HepG2 (cell line): Measurements from ENCODE around the gene GATA3. TPM values are rescaled to one million over a fixed set of nuclear protein-coding genes. Genes with fewer than 3 reads are reported as not detected.

Source experiments
- ATAC-seq: fragments of 200-7000 bp; cut with Tn5 transposase; 3 replicates; pipeline ENCODE4 v1.9.1; 2020; ENCODE audit warnings: mild to moderate bottlenecking, moderate library complexity
- BruUV-seq: library from RNA; stranded (reverse); fragments of 400-500 nt; replicated peaks from 2 replicates; lab custom pipeline; 2021; lab: Mats Ljungman, UMichigan
- CTCF ChIA-PET: fragments of 300-600 bp; formaldehyde crosslinking; extraction: SDS; loops from one replicate; lab custom pipeline; 2021; ENCODE audit warnings: low total read pairs, inconsistent platforms, low intra/inter-chr PET ratio; lab: Yijun Ruan, JAX
- POLR2A ChIA-PET: fragments of 350-600 bp; sonication (Branson Sonifier 250); formaldehyde crosslinking; loops from one replicate; lab custom pipeline; 2020; ENCODE audit warnings: antibody characterized with exemption, inconsistent platforms; lab: Yijun Ruan, JAX
- DNase-seq: peaks from one replicate; pipeline ENCODE4 v3.0.0-alpha.2; 2015; ENCODE audit warnings: low spot score
- FAIRE-seq: peaks from 3 replicates; lab custom pipeline; 2011; peaks lifted over from hg19 to GRCh38; lab: Jason Lieb, UNC
- H2AFZ ChIP-seq: one replicate; pipeline ENCODE4 v1.6.1; 2011; ENCODE audit warnings: low read length, inconsistent platforms
- H3K27ac ChIP-seq: fragments of 300-600 bp; 3 replicates; pipeline ENCODE4 v1.8.0; 2011; ENCODE audit warnings: mixed run types, mild to moderate bottlenecking, mixed read lengths, low read length, inconsistent platforms; ENCODE audit not compliant: insufficient read depth; ENCODE audit errors: extremely low read length
- H3K27me3 ChIP-seq, 2 experiments: fragments of 200-600 bp in 1 of 2; 2 replicates in 1 of 2; 3 replicates in 1 of 2; pipeline versions ENCODE4 v1.6.0 to v1.8.0; 2011; ENCODE audit warnings: low read length in 2 of 2, mild to moderate bottlenecking in 2 of 2, moderate library complexity in 2 of 2, inconsistent platforms in 1 of 2; ENCODE audit not compliant: insufficient read depth in 2 of 2, control insufficient read depth in 1 of 2
- H3K36me3 ChIP-seq, 2 experiments: fragments of 200-600 bp in 1 of 2; replicated peaks in 1 of 2; 2 replicates in 1 of 2; 3 replicates in 1 of 2; pipeline versions ENCODE4 v1.5.1 to v1.8.0; 2011; ENCODE audit warnings: low read length in 2 of 2, inconsistent platforms in 1 of 2; ENCODE audit not compliant: insufficient read depth in 2 of 2, control insufficient read depth in 1 of 2
- H3K4me1 ChIP-seq: 2 replicates; pipeline ENCODE4 v1.5.1; 2012; ENCODE audit warnings: low read length, inconsistent platforms; ENCODE audit not compliant: insufficient read depth
- H3K4me2 ChIP-seq: 2 replicates; pipeline ENCODE4 v1.6.0; 2011; ENCODE audit warnings: low read depth, low read length, inconsistent platforms
- H3K4me3 ChIP-seq, 3 experiments: fragments of 200-600 bp in 1 of 3; sonication (generic), shearing (Covaris generic) in 1 of 3; replicated peaks in 1 of 3; 2 replicates each; pipeline ENCODE4 v1.5.1; 2011 to 2016; ENCODE audit warnings: low read length in 3 of 3, inconsistent platforms in 2 of 3, low read depth in 2 of 3, mild to moderate bottlenecking in 2 of 3, control low read depth in 1 of 3, mixed read lengths in 1 of 3; ENCODE audit not compliant: insufficient read depth in 1 of 3
- H3K79me2 ChIP-seq: one replicate; pipeline ENCODE4 v1.6.1; 2011; ENCODE audit warnings: low read length, inconsistent platforms; ENCODE audit not compliant: insufficient read depth
- H3K9ac ChIP-seq: 2 replicates; pipeline ENCODE4 v1.6.0; 2011; ENCODE audit warnings: mild to moderate bottlenecking, low read depth, low read length, inconsistent platforms; ENCODE audit not compliant: insufficient read depth
- H3K9me3 ChIP-seq: 2 replicates; pipeline ENCODE4 v1.5.1; 2012; ENCODE audit warnings: mild to moderate bottlenecking, low read length
- H4K20me1 ChIP-seq: 2 replicates; pipeline ENCODE4 v1.6.0; 2011; ENCODE audit warnings: inconsistent platforms, mild to moderate bottlenecking, low read length, moderate library complexity; ENCODE audit not compliant: insufficient read depth
- BCL3 ChIP-seq: sonication (generic); formaldehyde crosslinking; IDR thresholded peaks from 2 replicates; pipeline ENCODE4 v1.5.1; 2020; ENCODE audit warnings: mild to moderate bottlenecking, missing genetic modification reagents, moderate library complexity
- CBX5 ChIP-seq: sonication (generic); formaldehyde crosslinking; IDR thresholded peaks from 2 replicates; pipeline ENCODE4 v1.4.0; 2020; ENCODE audit warnings: missing genetic modification reagents, borderline replicate concordance
- RBAK ChIP-seq: sonication (generic); formaldehyde crosslinking; IDR thresholded peaks from 2 replicates; pipeline ENCODE4 v1.5.1; 2020; ENCODE audit warnings: mild to moderate bottlenecking, missing genetic modification reagents
- SMAD9 ChIP-seq: sonication (generic); formaldehyde crosslinking; IDR thresholded peaks from 2 replicates; pipeline ENCODE4 v1.5.1; 2020; ENCODE audit warnings: mild to moderate bottlenecking, missing genetic modification reagents
- YEATS2 ChIP-seq: sonication (generic); formaldehyde crosslinking; IDR thresholded peaks from 2 replicates; pipeline ENCODE4 v1.4.0; 2020; ENCODE audit warnings: missing genetic modification reagents, borderline replicate concordance
- ZNF383 ChIP-seq: sonication (generic); formaldehyde crosslinking; IDR thresholded peaks from 2 replicates; pipeline ENCODE4 v1.4.0; 2020; ENCODE audit warnings: missing genetic modification reagents, mild to moderate bottlenecking, borderline replicate concordance
- ZNF552 ChIP-seq: sonication (generic); formaldehyde crosslinking; IDR thresholded peaks from 2 replicates; pipeline ENCODE4 v1.9.0; 2022; ENCODE audit warnings: missing genetic modification reagents, mild to moderate bottlenecking, borderline replicate concordance
- ZNF841 ChIP-seq: sonication (generic); formaldehyde crosslinking; IDR thresholded peaks from 2 replicates; pipeline ENCODE4 v1.8.1; 2023; ENCODE audit warnings: missing genetic modification reagents, borderline replicate concordance
- WGBS: methylation state at CpG from one replicate; pipeline ENCODE4 v1.1.6; 2017; ENCODE audit warnings: low lambda C conversion rate; 5-methylcytosine and 5-hydroxymethylcytosine counted together
- in situ Hi-C: cut with HindIII; loops from 2 replicates; pipeline ENCODE4 v1.10.0; 2017; ENCODE audit warnings: low pct_unique_long_range_greater_than_20kb; ENCODE audit not compliant: extremely low pct_ligation_motif_present
- intact Hi-C: fragments of 100-400 bp; cut with micrococcal nuclease; formaldehyde crosslinking; loops from one replicate; pipeline ENCODE4 v1.10.0; 2022; ENCODE audit not compliant: unreplicated experiment
- polyA plus RNA-seq, 8 experiments: library from polyadenylated mRNA; depleted of rRNA in 3 of 8; stranded (reverse) in 7 of 8; unstranded in 1 of 8; fragments of >200 nt; fragmentation: Illumina TruSeq in 4 of 8; extraction: Trizol in 4 of 8; gene quantifications; 2 replicates each; pipeline versions ENCODE4 v1.2.1 to v1.2.3, GENCODE V29; 2011 to 2016; ENCODE audit warnings: low read depth in 4 of 8, missing spikeins in 1 of 8, mixed read lengths in 1 of 8; ENCODE audit not compliant: insufficient read depth in 1 of 8
- total RNA-seq, 5 experiments: library from RNA; depleted of rRNA; stranded (reverse); fragments of >200 nt; fragmentation: Illumina TruSeq; extraction: Trizol; gene quantifications; 2 replicates each; pipeline ENCODE4 v1.2.3, GENCODE V29; 2016; ENCODE audit warnings: low read depth in 1 of 5

Gene GATA3
- total and polyA plus RNA-seq, 2 of the 13 experiments (the other 11 are each of a cell fraction or from before 2014, with no cell fraction given), result not detected

GRCh38 chr10:8121201-8121890 lies 66.9 kb downstream of the GATA3 start (continued):
- TF ChIP-seq ZNF383 (CRISPR knock-in tag) (no peak), ZNF841 (CRISPR knock-in tag) (no peak), BCL3 (CRISPR knock-in tag) (no peak)

DNA sequence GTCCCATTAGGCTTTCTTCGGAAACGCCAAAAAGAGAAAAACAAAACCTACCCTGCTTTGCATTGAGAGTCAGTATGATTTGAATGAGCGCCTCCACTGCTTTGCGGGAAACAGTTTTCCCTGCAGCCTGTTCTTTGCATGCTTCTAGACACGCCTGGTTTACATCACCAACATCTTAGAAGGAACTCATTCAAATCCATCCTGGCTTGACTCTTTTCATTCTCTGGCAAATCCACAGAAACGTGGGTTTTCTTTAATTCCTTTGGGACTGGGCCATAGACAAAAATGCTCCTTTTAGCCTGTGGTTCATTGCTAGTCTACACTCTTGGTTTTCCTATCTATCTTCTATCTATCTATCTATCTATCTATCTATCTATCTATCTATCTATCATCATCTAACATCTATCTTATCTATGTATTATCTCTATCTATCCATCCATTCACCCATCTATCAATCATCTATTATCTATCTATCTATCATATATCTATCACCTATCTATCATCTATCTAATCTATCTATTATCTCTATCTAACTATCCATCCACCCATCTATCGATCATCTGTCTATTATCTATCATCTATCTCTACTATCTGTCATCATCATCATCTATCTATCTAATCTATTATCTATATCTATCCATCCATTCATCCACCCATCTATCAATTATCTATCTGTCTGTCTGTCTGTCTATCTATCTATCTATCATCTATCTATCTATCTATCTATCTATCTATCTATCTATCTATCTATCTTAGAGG lies 68.3 kb downstream of the GATA3 start:
- Histone ChIP-seq H3K27me3 (no peaks in the 10 kb centered on the region; a peak in 2 of 5 replicates), H4K20me1 (no peaks in the 10 kb centered on the region), H3K36me3 (no peaks in the 10 kb centered on the region), H3K4me1 (no peaks in the 10 kb centered on the region), H3K79me2 (no peaks in the 10 kb centered on the region), H3K4me2 (no peak overlapping the region), H2AFZ (no peak overlapping the region), H3K9ac (no peak overlapping the region), H3K9me3 (no peaks in the 10 kb centered on the region), H3K27ac (no peak overlapping the region), H3K4me3 (no peak overlapping the region)
- TF ChIP-seq ZNF552 (CRISPR knock-in tag) (no peak), YEATS2 (no peak), RBAK (no peak), CBX5 (no peak), SMAD9 (CRISPR knock-in tag) (no peak)
- no TSS peak for BruUV-seq
- in situ Hi-C loops, result no loop called here
- FAIRE-seq (no peak), DNase-seq (no peak), ATAC-seq (no peak)
- intact Hi-C loops, result no loop called here
- ChIA-PET CTCF (no interaction called here), POLR2A (no interaction called here)
- 21% methylated on average over 7 of the region's 7 CpGs for WGBS
